ENCODE results near the gene CMBL. TPM values are rescaled to one million over a fixed set of nuclear protein-coding genes. Genes with fewer than 3 reads are reported as not detected.
A peak's percentile ranks its signal among the peaks of the same experiment; 100 is the strongest.

The CMBL gene
- total RNA-seq, 2 donors from 2014 or later, result 3.4 to 7.8 TPM

GRCh38 chr5:10306114-10306513, 1.6 kb downstream of the CMBL start:
- no peak for DNase-seq (ENCODE audit: low spot score)
- no peaks in the 10 kb centered on the region for H3K27me3 ChIP-seq (replicated peaks; ENCODE audit: insufficient read depth)
- no peaks in the 10 kb centered on the region for H3K9me3 ChIP-seq
- H3K4me1 ChIP-seq (ENCODE audit: control insufficient read depth in 1 of 2, low read depth in 2 of 2), result peaks cover 0 to 23% of the 10 kb centered on the region in 2 donors
- no peak for TF ChIP-seq CTCF (IDR thresholded peaks at IDR 0.05)
- H3K27ac ChIP-seq, result no peak overlapping the region
- no peak overlapping the region for H3K4me3 ChIP-seq
- H3K36me3 ChIP-seq, result no peaks in the 10 kb centered on the region
- no peak for ATAC-seq (ENCODE audit: insufficient number of reproducible peaks, low FRiP score, low read depth)

- Histone ChIP-seq H3K4me3 (no peak overlapping the region), H3K4me1 (ENCODE audit: control insufficient read depth in 1 of 2, low read depth in 2 of 2) (peaks cover 0 to 23% of the 10 kb centered on the region in 2 donors), H3K9me3 (no peaks in the 10 kb centered on the region), H3K27ac (no peak overlapping the region), H3K27me3 (replicated peaks; ENCODE audit: insufficient read depth) (no peaks in the 10 kb centered on the region), H3K36me3 (no peaks in the 10 kb centered on the region)
- DNase-seq (ENCODE audit: low spot score) (no peak), ATAC-seq (ENCODE audit: insufficient number of reproducible peaks, low FRiP score, low read depth) (no peak)
- TF ChIP-seq CTCF (IDR thresholded peaks at IDR 0.05), result no peak
Measured at GRCh38 chr5:10304932-10305331, 2.8 kb downstream of the CMBL start.

GRCh38 chr5:10303699-10304170, 4.0 kb downstream of the CMBL start:
- DNase-seq (ENCODE audit: low spot score) (no peak), ATAC-seq (ENCODE audit: insufficient number of reproducible peaks, low FRiP score, low read depth) (no peak)
- peaks cover 0 to 23% of the 10 kb centered on the region in 2 donors for H3K4me1 ChIP-seq (ENCODE audit: control insufficient read depth in 1 of 2, low read depth in 2 of 2)
- no peaks in the 10 kb centered on the region for H3K9me3 ChIP-seq
- no peak for TF ChIP-seq CTCF (IDR thresholded peaks at IDR 0.05)
- H3K27ac ChIP-seq, result no peak overlapping the region
- H3K27me3 ChIP-seq (replicated peaks; ENCODE audit: insufficient read depth), result no peaks in the 10 kb centered on the region
- H3K36me3 ChIP-seq, result no peaks in the 10 kb centered on the region
- H3K4me3 ChIP-seq, result no peak overlapping the region

- Histone ChIP-seq H3K9me3 (no peaks in the 10 kb centered on the region), H3K4me1 (ENCODE audit: control insufficient read depth in 1 of 2, low read depth in 2 of 2) (peaks cover 0 to 23% of the 10 kb centered on the region in 2 donors), H3K27ac (no peak overlapping the region), H3K36me3 (no peaks in the 10 kb centered on the region), H3K4me3 (no peak overlapping the region), H3K27me3 (replicated peaks; ENCODE audit: insufficient read depth) (no peaks in the 10 kb centered on the region)
- DNase-seq (ENCODE audit: low spot score) (no peak), ATAC-seq (ENCODE audit: insufficient number of reproducible peaks, low FRiP score, low read depth) (no peak)
- no peak for TF ChIP-seq CTCF (IDR thresholded peaks at IDR 0.05)
Measured at GRCh38 chr5:10303201-10303600, 4.5 kb downstream of the CMBL start.

GRCh38 chr5:10301842-10302610, 5.7 kb downstream of the CMBL start:
- Histone ChIP-seq H3K9me3 (no peaks in the 10 kb centered on the region), H3K4me1 (ENCODE audit: control insufficient read depth in 1 of 2, low read depth in 2 of 2) (peaks cover 0 to 22% of the 10 kb centered on the region in 2 donors), H3K4me3 (peak overlapping the region; percentile 22), H3K27ac (peak overlapping the region in 1 of 2 donors; percentile 12), H3K27me3 (replicated peaks; ENCODE audit: insufficient read depth) (no peaks in the 10 kb centered on the region), H3K36me3 (no peaks in the 10 kb centered on the region)
- DNase-seq (ENCODE audit: low spot score) (peak; percentile 31), ATAC-seq (ENCODE audit: insufficient number of reproducible peaks, low FRiP score, low read depth) (no peak)
- TF ChIP-seq CTCF (IDR thresholded peaks at IDR 0.05), result no peak

Measured in thoracic aorta (tissue), 2 donors.